ENCODE measurements around the gene HOXC4.

HOXC4 gene

GRCh38 chr12:54053003-54053750 lies 458 bp upstream of the HOXC4 start:
- Mint-ChIP-seq H3K36me3 (ENCODE audit: insufficient read depth) (peaks cover 7% of the 10 kb centered on the region), H3K27me3 (peaks cover 30 to 87% of the 10 kb centered on the region in 2 donors), H3K9me3 (no peaks in the 10 kb centered on the region), H3K4me1 (ENCODE audit: low read depth in 2 of 2) (peaks cover 19 to 27% of the 10 kb centered on the region in 2 donors), H3K27ac (peak overlapping the region; percentile 78 to 93), H3K4me3 (peak overlapping the region; percentile 70 to 82)
- ATAC-seq (replicated peaks) (peak; percentile 68), DNase-seq (peak in 2 of 3 experiments; percentile 26 to 53)

GRCh38 chr12:54054742-54055194 lies 1.1 kb downstream of the HOXC4 start:
- Mint-ChIP-seq H3K27ac (peak overlapping the region; percentile 78 to 93), H3K27me3 (peaks cover 16 to 87% of the 10 kb centered on the region in 2 donors), H3K9me3 (no peaks in the 10 kb centered on the region), H3K4me3 (peak overlapping the region; percentile 70 to 82), H3K4me1 (ENCODE audit: low read depth in 2 of 2) (peaks cover 19 to 27% of the 10 kb centered on the region in 2 donors), H3K36me3 (ENCODE audit: insufficient read depth) (peaks cover 7% of the 10 kb centered on the region)
- ATAC-seq (replicated peaks): no peak
- DNase-seq: no peak

GRCh38 chr12:54055552-54055951 lies 1.9 kb downstream of the HOXC4 start:
- peaks cover 7% of the 10 kb centered on the region for H3K36me3 Mint-ChIP-seq (ENCODE audit: insufficient read depth)

GRCh38 chr12:54056110-54056509 lies 2.5 kb downstream of the HOXC4 start:
- H3K27ac Mint-ChIP-seq: no peak overlapping the region

More at GRCh38 chr12:54055552-54055951, 1.9 kb downstream of the HOXC4 start:
- H3K27ac Mint-ChIP-seq: no peak overlapping the region
- H3K27me3 Mint-ChIP-seq: peaks cover 8 to 87% of the 10 kb centered on the region in 2 donors
- DNase-seq (no peak), ATAC-seq (replicated peaks) (no peak)
- no peaks in the 10 kb centered on the region for H3K9me3 Mint-ChIP-seq
- H3K4me3 Mint-ChIP-seq: no peak overlapping the region
- H3K4me1 Mint-ChIP-seq (ENCODE audit: low read depth in 2 of 2): peaks cover 19 to 22% of the 10 kb centered on the region in 2 donors

GRCh38 chr12:54058128-54058768 lies 4.6 kb downstream of the HOXC4 start:
- Mint-ChIP-seq H3K4me1 (ENCODE audit: low read depth in 2 of 2) (peaks cover 7 to 8% of the 10 kb centered on the region in 2 donors), H3K36me3 (ENCODE audit: insufficient read depth) (peaks cover 3% of the 10 kb centered on the region), H3K4me3 (no peak overlapping the region), H3K9me3 (no peaks in the 10 kb centered on the region), H3K27ac (no peak overlapping the region), H3K27me3 (peaks cover 8 to 88% of the 10 kb centered on the region in 2 donors)
- no peak for DNase-seq
- no peak for ATAC-seq (replicated peaks)

More at GRCh38 chr12:54056110-54056509, 2.5 kb downstream of the HOXC4 start:
- ATAC-seq (replicated peaks) (no peak), DNase-seq (no peak)
- Mint-ChIP-seq H3K27me3 (peaks cover 8 to 87% of the 10 kb centered on the region in 2 donors), H3K4me3 (no peak overlapping the region), H3K36me3 (ENCODE audit: insufficient read depth) (peaks cover 7% of the 10 kb centered on the region), H3K4me1 (ENCODE audit: low read depth in 2 of 2) (peaks cover 18 to 19% of the 10 kb centered on the region in 2 donors), H3K9me3 (no peaks in the 10 kb centered on the region)

- H3K9me3 Mint-ChIP-seq: no peaks in the 10 kb centered on the region
- no peak overlapping the region for H3K4me3 Mint-ChIP-seq
- no peak overlapping the region for H3K27ac Mint-ChIP-seq
- ATAC-seq (replicated peaks) (no peak), DNase-seq (no peak)
- H3K27me3 Mint-ChIP-seq: peaks cover under 1 to 91% of the 10 kb centered on the region in 2 donors
- H3K4me1 Mint-ChIP-seq (ENCODE audit: low read depth in 2 of 2): peaks cover 2 to 3% of the 10 kb centered on the region in 2 donors
- H3K36me3 Mint-ChIP-seq (ENCODE audit: insufficient read depth): peaks cover 3% of the 10 kb centered on the region
These were observed 6.0 kb downstream of the HOXC4 start for GRCh38 chr12:54059668-54060067.

- ATAC-seq (replicated peaks): no peak
- peaks cover 0 to 90% of the 10 kb centered on the region in 2 donors for H3K27me3 Mint-ChIP-seq
- H3K4me1 Mint-ChIP-seq (ENCODE audit: low read depth in 2 of 2): no peaks in the 10 kb centered on the region
- no peak for DNase-seq
- no peaks in the 10 kb centered on the region for H3K9me3 Mint-ChIP-seq
- no peak overlapping the region for H3K4me3 Mint-ChIP-seq
- peaks cover 3% of the 10 kb centered on the region for H3K36me3 Mint-ChIP-seq (ENCODE audit: insufficient read depth)
- H3K27ac Mint-ChIP-seq: no peak overlapping the region
These were observed 6.7 kb downstream of the HOXC4 start for GRCh38 chr12:54060174-54060974.

- Mint-ChIP-seq H3K27ac (no peak overlapping the region), H3K9me3 (no peaks in the 10 kb centered on the region), H3K4me3 (no peak overlapping the region), H3K36me3 (ENCODE audit: insufficient read depth) (peaks cover 3% of the 10 kb centered on the region), H3K4me1 (ENCODE audit: low read depth in 2 of 2) (no peaks in the 10 kb centered on the region), H3K27me3 (peaks cover 4 to 91% of the 10 kb centered on the region in 2 donors)
- ATAC-seq (replicated peaks) (no peak), DNase-seq (no peak)
These were observed 7.5 kb downstream of the HOXC4 start for GRCh38 chr12:54060975-54061778.

GRCh38 chr12:54065677-54066076 lies 12.0 kb downstream of the HOXC4 start:
- no peaks in the 10 kb centered on the region for H3K9me3 Mint-ChIP-seq
- H3K27me3 Mint-ChIP-seq: peaks cover 17 to 73% of the 10 kb centered on the region in 2 donors
- H3K4me3 Mint-ChIP-seq: no peak overlapping the region
- no peaks in the 10 kb centered on the region for H3K4me1 Mint-ChIP-seq (ENCODE audit: low read depth in 2 of 2)
- DNase-seq: no peak
- H3K36me3 Mint-ChIP-seq (ENCODE audit: insufficient read depth): no peaks in the 10 kb centered on the region
- no peak overlapping the region for H3K27ac Mint-ChIP-seq
- ATAC-seq (replicated peaks): no peak

GRCh38 chr12:54066408-54066807 lies 12.8 kb downstream of the HOXC4 start:
- DNase-seq (no peak), ATAC-seq (replicated peaks) (no peak)
- Mint-ChIP-seq H3K27me3 (peaks cover 24 to 73% of the 10 kb centered on the region in 2 donors), H3K9me3 (no peaks in the 10 kb centered on the region), H3K4me1 (ENCODE audit: low read depth in 2 of 2) (no peaks in the 10 kb centered on the region), H3K4me3 (no peak overlapping the region), H3K27ac (no peak overlapping the region), H3K36me3 (ENCODE audit: insufficient read depth) (no peaks in the 10 kb centered on the region)

- Mint-ChIP-seq H3K4me1 (ENCODE audit: low read depth in 2 of 2) (no peaks in the 10 kb centered on the region), H3K9me3 (no peaks in the 10 kb centered on the region), H3K27me3 (peaks cover 26 to 64% of the 10 kb centered on the region in 2 donors), H3K36me3 (ENCODE audit: insufficient read depth) (no peaks in the 10 kb centered on the region), H3K27ac (no peak overlapping the region), H3K4me3 (no peak overlapping the region)
- ATAC-seq (replicated peaks) (no peak), DNase-seq (no peak)
These were observed 14.9 kb downstream of the HOXC4 start for GRCh38 chr12:54068418-54069070.

- H3K27me3 Mint-ChIP-seq: peaks cover 16 to 63% of the 10 kb centered on the region in 2 donors
- H3K9me3 Mint-ChIP-seq: no peaks in the 10 kb centered on the region
- no peak for DNase-seq
- H3K36me3 Mint-ChIP-seq (ENCODE audit: insufficient read depth): no peaks in the 10 kb centered on the region
- no peak overlapping the region for H3K27ac Mint-ChIP-seq
- no peak for ATAC-seq (replicated peaks)
- H3K4me3 Mint-ChIP-seq: no peak overlapping the region
- H3K4me1 Mint-ChIP-seq (ENCODE audit: low read depth in 2 of 2): no peaks in the 10 kb centered on the region
These were observed 18.3 kb downstream of the HOXC4 start for GRCh38 chr12:54071942-54072341.
